Measurements from ENCODE around the gene PDE6H. TPM values are rescaled to one million over a fixed set of nuclear protein-coding genes. Genes with fewer than 3 reads are reported as not detected.

The PDE6H gene
- total and polyA plus RNA-seq, 12 donors = not detected

DNA sequence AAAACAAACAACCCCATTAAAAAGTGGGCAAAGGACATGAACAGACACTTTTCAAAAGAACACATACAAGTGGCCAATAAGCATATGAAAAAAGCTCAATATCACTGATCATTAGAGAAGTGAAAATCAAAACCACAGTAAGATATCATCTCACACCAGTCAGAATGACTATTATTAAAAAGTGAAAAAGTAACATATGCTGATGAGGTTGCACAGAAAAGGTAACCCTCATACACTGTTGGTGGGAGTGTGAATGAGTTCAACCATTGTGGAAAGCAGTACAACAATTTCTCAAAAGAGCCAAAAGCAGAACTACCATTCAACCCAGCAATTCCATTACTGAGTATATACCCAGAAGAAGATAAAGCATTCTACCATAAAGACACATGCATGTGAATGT lies 18.2 kb downstream of the PDE6H start:
- TF ChIP-seq, protein P1, sequence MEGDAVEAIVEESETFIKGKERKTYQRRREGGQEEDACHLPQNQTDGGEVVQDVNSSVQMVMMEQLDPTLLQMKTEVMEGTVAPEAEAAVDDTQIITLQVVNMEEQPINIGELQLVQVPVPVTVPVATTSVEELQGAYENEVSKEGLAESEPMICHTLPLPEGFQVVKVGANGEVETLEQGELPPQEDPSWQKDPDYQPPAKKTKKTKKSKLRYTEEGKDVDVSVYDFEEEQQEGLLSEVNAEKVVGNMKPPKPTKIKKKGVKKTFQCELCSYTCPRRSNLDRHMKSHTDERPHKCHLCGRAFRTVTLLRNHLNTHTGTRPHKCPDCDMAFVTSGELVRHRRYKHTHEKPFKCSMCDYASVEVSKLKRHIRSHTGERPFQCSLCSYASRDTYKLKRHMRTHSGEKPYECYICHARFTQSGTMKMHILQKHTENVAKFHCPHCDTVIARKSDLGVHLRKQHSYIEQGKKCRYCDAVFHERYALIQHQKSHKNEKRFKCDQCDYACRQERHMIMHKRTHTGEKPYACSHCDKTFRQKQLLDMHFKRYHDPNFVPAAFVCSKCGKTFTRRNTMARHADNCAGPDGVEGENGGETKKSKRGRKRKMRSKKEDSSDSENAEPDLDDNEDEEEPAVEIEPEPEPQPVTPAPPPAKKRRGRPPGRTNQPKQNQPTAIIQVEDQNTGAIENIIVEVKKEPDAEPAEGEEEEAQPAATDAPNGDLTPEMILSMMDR (IDR thresholded peaks at IDR 0.05) = no peak
- ATAC-seq (no peak), DNase-seq (no peak)
- Histone ChIP-seq H3K36me3 (no peaks in the 10 kb centered on the region), H3K9me3 (peaks cover 0 to 12% (median 0%) of the 10 kb centered on the region in 11 donors), H3K4me3 (no peak overlapping the region), H3K27me3 (no peaks in the 10 kb centered on the region), H3K27ac (no peak overlapping the region), H3K4me1 (peaks cover 0 to 58% (median 5%) of the 10 kb centered on the region in 9 donors)
- intact Hi-C loops (cut with DNase I) = loop anchor here in 7 of 10 donors (5.0 to 10.0 kb wide), 7 partner anchors 46 to 736 kb away; no protein-coding TSS in a partner anchor

DNA sequence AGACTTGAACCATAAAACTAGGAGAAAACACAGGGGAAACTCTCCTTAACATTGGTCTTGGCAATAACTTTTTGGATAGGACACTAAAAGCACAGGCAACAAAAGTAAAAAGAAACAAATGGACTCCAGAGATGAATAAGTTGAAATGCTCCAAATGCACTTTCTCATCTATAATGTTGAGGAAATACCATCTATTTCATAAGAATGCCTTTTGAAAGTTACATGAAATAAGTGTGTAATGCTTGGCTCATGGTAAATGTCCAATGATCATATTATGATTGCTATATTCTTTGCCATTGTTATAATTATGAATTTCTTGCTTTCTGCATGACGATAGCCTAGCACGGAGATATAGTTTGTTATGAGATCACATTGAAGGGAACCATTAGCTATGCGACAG lies 19.8 kb downstream of the PDE6H start:
- ATAC-seq (no peak), DNase-seq (no peak)
- TF ChIP-seq, protein P1 (IDR thresholded peaks at IDR 0.05) = no peak
- Histone ChIP-seq H3K27me3 (no peaks in the 10 kb centered on the region), H3K4me3 (no peak overlapping the region), H3K9me3 (peaks cover 0 to 12% (median 0%) of the 10 kb centered on the region in 11 donors), H3K36me3 (no peaks in the 10 kb centered on the region), H3K27ac (no peak overlapping the region), H3K4me1 (peaks cover 0 to 52% (median 5%) of the 10 kb centered on the region in 9 donors)
- WGBS, 2 donors = 95 to 97% methylated on average over 3 of the region's 3 CpGs
- intact Hi-C loops (cut with DNase I) = loop anchor here in 7 of 10 donors (5.0 to 10.0 kb wide), 7 partner anchors 48 to 738 kb away; no protein-coding TSS in a partner anchor

DNA sequence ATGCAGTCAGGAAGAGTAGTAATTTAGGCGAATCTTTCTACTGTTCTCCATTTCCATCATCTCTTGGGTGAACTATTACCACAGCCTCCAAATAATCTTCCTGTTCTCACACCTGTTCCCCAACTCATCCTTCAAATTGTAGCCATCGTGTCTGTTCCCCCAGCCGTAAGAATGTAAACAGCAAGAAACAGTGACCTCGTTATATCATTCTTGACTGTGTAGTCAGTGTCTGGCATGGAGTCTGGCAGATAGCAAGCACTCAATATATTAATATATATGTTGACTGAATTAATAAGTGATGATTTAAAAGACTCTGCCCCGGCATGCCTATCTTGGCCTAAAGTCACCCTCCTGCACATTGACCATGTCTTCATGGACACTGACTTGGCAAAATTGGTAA lies 20.3 kb downstream of the PDE6H start:
- Histone ChIP-seq H3K9me3 (peaks cover 0 to 12% (median 0%) of the 10 kb centered on the region in 11 donors), H3K27ac (no peak overlapping the region), H3K4me1 (peaks cover 0 to 47% (median 5%) of the 10 kb centered on the region in 9 donors), H3K4me3 (no peak overlapping the region), H3K36me3 (no peaks in the 10 kb centered on the region), H3K27me3 (no peaks in the 10 kb centered on the region)
- ATAC-seq (no peak), DNase-seq (no peak)
- intact Hi-C loops (cut with DNase I) = loop anchor here in 7 of 10 donors (5.0 to 10.0 kb wide), 7 partner anchors 48 to 738 kb away; no protein-coding TSS in a partner anchor
- WGBS, 2 donors = 92 to 93% methylated on average over 5 of the region's 5 CpGs
- TF ChIP-seq, protein P1 (IDR thresholded peaks at IDR 0.05) = no peak

DNA sequence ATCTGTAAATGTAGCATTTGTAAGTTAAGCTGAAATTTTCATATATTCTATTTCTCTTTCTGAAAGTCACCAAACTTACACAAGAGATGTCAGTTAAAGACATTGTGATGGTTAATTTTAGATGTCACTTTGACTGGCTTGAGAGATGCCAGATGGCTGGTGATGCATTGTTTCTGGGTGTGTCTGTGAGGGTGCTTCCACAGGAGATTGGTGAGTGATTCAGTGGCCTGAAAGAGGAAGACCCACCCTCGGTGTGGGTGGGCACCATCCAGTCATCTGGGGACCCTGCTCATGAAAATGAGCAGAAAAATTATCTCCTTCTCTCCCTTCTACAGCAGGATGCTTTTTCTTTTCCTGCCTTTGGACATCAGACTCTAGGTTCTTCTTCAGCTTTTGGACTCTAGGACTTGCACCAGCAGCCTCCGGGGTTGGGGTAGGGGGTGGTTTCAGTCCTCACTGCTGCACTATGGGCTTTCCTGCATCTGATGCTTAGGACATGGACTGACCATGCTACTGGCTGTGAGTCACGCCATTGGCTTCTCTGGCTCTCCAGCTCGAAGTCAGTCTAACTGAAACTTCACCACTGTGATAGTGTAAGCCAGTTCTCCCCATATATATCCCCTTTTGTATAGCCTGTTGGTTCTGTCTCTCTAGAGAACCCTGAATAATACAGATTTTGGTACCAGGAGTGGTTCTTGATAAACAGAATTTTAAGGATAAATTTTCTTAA lies 20.9 kb downstream of the PDE6H start:
- peaks cover 0 to 12% (median 0%) of the 10 kb centered on the region in 11 donors for H3K9me3 ChIP-seq
- peak in 1 of 8 donors; percentile 53 for ATAC-seq
- peaks cover 0 to 42% (median 5%) of the 10 kb centered on the region in 9 donors for H3K4me1 ChIP-seq
- intact Hi-C loops (cut with DNase I) = loop anchor here in 9 of 10 donors (2.0 to 10.0 kb wide), 9 partner anchors 49 to 739 kb away; no protein-coding TSS in a partner anchor
- TF ChIP-seq, protein P1 (IDR thresholded peaks at IDR 0.05) = no peak
- DNase-seq = no peak
- no peak overlapping the region for H3K4me3 ChIP-seq
- H3K27ac ChIP-seq = peak overlapping the region in 1 of 10 donors; percentile 4
- no peaks in the 10 kb centered on the region for H3K36me3 ChIP-seq
- 69 to 70% methylated on average over 4 of the region's 4 CpGs for WGBS, 2 donors
- no peaks in the 10 kb centered on the region for H3K27me3 ChIP-seq

Measured in heart right ventricle (tissue), 16 donors.